Erythroblast (primary cell): ENCODE results near the gene MAL.

ENCODE experiments used
- GATA1 ChIP-seq: IDR thresholded peaks from 2 replicates; pipeline ENCODE4 v1.6.1; 2011; ENCODE audit warnings: low read depth, mild to moderate bottlenecking, control low read depth, low read length, moderate library complexity
- POLR2A ChIP-seq: IDR thresholded peaks from 2 replicates; pipeline ENCODE4 v1.6.1; 2011; ENCODE audit warnings: mild to moderate bottlenecking, low read length

DNA sequence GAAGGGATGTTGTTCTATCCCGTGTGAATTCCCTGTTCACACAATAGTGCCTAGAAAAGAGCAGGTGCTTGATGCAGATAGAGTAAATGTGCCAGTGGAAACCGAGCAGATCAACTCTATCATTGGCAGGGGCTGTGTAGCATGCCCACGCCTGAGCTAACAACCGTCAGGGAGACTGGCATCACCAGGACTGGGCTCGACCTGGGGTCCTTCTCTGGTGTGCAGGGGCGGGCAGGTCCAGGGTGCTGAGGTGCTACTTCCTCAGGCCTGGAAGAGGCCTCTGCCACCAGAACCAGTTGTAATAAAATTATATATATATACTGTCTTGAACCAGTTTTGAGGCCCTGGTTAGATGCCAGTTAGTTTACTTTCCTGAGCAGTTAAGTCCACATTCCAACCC is 11.8 kb upstream of the MAL start:
- no peak for TF ChIP-seq POLR2A
- no peak for TF ChIP-seq GATA1
